Stimulated activated naive CD8-positive, alpha-beta T cell treated with anti-CD3 and anti-CD28 coated beads, Interleukin-15, amount 100 ng/mL, for 72 hours (primary cell): ENCODE data around the gene FANCE.
"Not testable (repeated sequence)": the region's sequence is repeated elsewhere in the genome, so short reads cannot be mapped to it uniquely, and the experiment has no call there.

Experiments
- ATAC-seq: fragments of 150-1000 bp; cut with Tn5 transposase; 2 replicates; pipeline ENCODE4 v1.10.0; 2021; ENCODE audit warnings: mild to moderate bottlenecking, moderate library complexity
- DNase-seq, 2 donors: peaks; one replicate each; pipeline ENCODE4 v3.0.0; 2021 to 2022
- H3K27ac Mint-ChIP-seq, 2 donors: one replicate each; pipeline ENCODE4 v1.8.0; 2022; ENCODE audit warnings: mild to moderate bottlenecking in 2 of 2, mixed read lengths in 2 of 2, moderate library complexity in 2 of 2
- H3K27me3 Mint-ChIP-seq: one replicate; pipeline ENCODE4 v1.8.0; 2022; ENCODE audit warnings: mixed read lengths
- H3K4me1 Mint-ChIP-seq: one replicate; pipeline ENCODE4 v1.8.0; 2022; ENCODE audit warnings: mild to moderate bottlenecking, mixed read lengths
- H3K4me3 Mint-ChIP-seq, 2 donors: one replicate each; pipeline ENCODE4 v1.8.0; 2022; ENCODE audit warnings: mild to moderate bottlenecking in 2 of 2, mixed read lengths in 2 of 2, moderate library complexity in 1 of 2
- H3K9me3 Mint-ChIP-seq, 2 donors: one replicate each; pipeline ENCODE4 v1.8.0; 2022; ENCODE audit warnings: mixed read lengths in 2 of 2

FANCE gene

DNA sequence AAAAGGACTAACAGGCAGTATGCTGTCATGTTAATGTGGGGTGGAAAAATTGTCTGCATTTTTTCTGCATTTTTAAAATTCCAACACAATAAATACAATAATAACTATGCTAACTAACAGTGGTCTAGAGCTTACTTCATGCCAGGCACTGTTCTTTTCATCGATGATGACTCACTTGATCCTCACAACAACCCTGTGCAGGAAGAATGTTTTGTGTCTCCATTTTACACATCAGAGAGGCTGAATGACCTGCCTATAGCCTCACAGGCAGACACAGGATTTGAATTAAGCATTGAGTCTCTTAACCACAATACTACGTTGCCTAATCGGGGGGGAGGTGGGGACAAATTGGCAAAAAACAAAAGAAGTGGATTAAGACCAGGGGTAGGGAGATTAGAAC is 26.9 kb upstream of the FANCE start:
- DNase-seq = no peak
- H3K9me3 Mint-ChIP-seq = peaks cover 8 to 20% of the 10 kb centered on the region in 2 donors
- H3K27me3 Mint-ChIP-seq = no peaks in the 10 kb centered on the region
- no peak for ATAC-seq
- H3K4me3 Mint-ChIP-seq = no peak overlapping the region
- H3K4me1 Mint-ChIP-seq = no peaks in the 10 kb centered on the region
- H3K27ac Mint-ChIP-seq = no peak overlapping the region

DNA sequence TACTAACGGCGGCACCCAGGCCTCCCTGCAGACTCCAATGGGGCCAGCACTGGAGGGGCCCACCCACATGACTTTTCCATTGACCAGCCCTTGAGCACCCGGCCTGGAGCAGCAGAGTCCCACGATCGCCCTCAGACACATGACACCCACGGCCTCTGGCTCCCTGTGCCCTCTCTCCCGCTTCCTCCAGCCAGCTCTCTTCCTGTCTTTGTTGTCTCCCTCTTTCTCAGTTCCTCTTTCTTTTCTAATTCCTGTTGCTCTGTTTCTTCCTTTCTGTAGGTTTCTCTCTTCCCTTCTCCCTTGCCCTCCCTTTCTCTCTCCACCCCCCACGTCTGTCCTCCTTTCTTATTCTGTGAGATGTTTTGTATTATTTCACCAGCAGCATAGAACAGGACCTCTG is 26.1 kb upstream of the FANCE start:
- no peak overlapping the region for H3K4me3 Mint-ChIP-seq
- H3K4me1 Mint-ChIP-seq = no peaks in the 10 kb centered on the region
- no peak for DNase-seq
- H3K27me3 Mint-ChIP-seq = no peaks in the 10 kb centered on the region
- H3K27ac Mint-ChIP-seq = peak overlapping the region in 1 of 2 donors; percentile 64
- no peak for ATAC-seq
- peaks cover 8 to 20% of the 10 kb centered on the region in 2 donors for H3K9me3 Mint-ChIP-seq

DNA sequence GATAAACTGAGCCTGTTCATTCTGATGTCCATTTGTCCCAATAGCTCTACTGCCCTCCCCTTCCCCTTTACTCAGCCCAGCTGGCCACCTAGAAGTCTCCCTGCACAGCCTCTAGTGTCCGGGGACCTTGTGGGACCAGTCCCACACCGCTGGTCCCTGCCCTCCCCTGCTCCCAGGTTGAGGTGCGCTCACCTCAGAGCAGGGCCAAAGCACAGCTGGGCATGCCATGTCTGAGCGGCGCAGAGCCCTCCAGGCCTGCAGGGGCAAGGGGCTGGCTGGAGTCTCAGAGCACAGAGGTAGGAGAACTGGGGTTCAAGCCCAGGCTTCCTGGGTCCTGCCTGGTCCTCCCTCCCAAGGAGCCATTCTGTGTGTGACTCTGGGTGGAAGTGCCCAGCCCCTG is 24.7 kb upstream of the FANCE start:
- DNase-seq (no peak), ATAC-seq (no peak)
- Mint-ChIP-seq H3K4me1 (no peaks in the 10 kb centered on the region), H3K27me3 (no peaks in the 10 kb centered on the region), H3K9me3 (peaks cover 8 to 20% of the 10 kb centered on the region in 2 donors), H3K27ac (no peak overlapping the region), H3K4me3 (no peak overlapping the region)

DNA sequence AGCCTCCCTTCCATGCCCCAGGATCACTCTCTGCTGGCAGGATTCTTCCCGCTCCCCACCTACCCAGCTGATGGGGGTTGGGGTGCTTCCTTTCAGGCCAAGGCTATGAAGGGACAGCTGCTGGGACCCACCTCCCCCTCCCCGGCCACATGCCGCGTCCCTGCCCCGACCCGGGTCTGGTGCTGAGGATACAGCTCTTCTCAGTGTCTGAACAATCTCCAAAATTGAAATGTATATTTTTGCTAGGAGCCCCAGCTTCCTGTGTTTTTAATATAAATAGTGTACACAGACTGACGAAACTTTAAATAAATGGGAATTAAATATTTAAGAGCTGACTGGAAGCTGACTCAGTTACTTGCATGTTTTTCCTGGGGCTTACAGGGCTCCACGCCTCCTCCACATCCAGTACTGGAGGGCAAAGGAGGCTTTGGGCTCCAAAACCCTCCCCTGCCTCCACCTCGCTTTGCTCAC is 24.3 kb upstream of the FANCE start:
- no peak for DNase-seq
- ATAC-seq = no peak
- Mint-ChIP-seq H3K9me3 (peaks cover 8 to 20% of the 10 kb centered on the region in 2 donors), H3K4me3 (no peak overlapping the region), H3K27ac (no peak overlapping the region), H3K27me3 (no peaks in the 10 kb centered on the region), H3K4me1 (no peaks in the 10 kb centered on the region)

DNA sequence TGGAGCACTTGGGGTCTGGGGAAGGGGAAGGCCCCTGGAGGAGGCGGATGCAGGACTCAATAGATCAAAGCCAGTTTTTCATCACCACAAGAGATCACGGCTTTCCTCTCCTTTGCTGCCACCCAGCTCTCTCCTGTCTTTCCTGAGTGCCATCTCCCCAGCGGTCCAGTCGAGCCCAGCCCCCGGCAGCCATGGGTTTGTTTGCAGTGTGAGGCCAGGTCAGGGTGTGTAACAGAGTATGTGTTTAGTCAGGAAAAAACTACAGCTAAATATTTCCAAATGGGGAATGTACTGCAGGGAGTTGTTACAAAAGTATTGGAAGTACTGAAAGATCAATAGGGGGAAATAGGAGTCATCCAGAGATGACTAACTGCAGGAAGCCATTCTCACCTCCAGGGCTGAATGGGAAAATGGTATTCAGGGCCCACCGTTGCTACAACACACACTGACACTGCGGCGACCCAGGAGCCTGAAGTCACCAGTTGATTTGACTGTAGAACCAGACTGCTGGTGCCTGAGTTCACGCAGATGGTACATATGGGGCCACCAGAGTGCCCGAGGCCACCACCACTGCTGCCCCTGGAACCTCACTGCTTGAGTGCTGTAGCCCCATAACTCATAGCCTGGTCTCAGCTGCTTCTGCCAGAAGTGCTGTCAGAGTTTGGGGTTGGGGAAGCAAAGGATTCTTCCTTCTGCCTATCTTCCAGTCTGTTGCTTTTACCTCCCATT is 23.6 kb upstream of the FANCE start:
- H3K27ac Mint-ChIP-seq = no peak overlapping the region
- ATAC-seq (no peak), DNase-seq (no peak)
- H3K27me3 Mint-ChIP-seq = no peaks in the 10 kb centered on the region
- peaks cover 8 to 20% of the 10 kb centered on the region in 2 donors for H3K9me3 Mint-ChIP-seq
- H3K4me3 Mint-ChIP-seq = no peak overlapping the region
- no peaks in the 10 kb centered on the region for H3K4me1 Mint-ChIP-seq

DNA sequence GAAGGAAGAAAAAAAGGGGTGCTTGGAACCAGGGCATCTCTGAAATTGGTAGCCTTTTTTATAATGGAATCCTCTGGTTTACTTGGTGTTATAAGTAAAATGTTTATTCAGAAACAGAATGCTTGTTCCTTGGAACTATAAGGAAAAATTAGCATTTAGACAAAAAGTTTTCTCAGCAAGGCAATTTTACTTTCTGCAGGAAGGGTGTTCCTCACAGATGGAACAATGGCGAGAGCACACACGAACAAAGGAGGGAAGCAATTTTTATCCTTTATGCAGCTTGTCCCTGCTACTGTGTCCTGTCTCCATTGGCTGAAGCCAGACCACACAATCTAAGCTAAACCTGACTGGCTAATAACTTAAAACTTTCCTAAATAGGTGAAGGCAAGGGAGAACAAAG is 22.7 kb upstream of the FANCE start:
- Mint-ChIP-seq H3K4me3 (no peak overlapping the region), H3K4me1 (no peaks in the 10 kb centered on the region), H3K27ac (no peak overlapping the region), H3K9me3 (peaks cover 8 to 20% of the 10 kb centered on the region in 2 donors), H3K27me3 (no peaks in the 10 kb centered on the region)
- no peak for ATAC-seq
- no peak for DNase-seq

DNA sequence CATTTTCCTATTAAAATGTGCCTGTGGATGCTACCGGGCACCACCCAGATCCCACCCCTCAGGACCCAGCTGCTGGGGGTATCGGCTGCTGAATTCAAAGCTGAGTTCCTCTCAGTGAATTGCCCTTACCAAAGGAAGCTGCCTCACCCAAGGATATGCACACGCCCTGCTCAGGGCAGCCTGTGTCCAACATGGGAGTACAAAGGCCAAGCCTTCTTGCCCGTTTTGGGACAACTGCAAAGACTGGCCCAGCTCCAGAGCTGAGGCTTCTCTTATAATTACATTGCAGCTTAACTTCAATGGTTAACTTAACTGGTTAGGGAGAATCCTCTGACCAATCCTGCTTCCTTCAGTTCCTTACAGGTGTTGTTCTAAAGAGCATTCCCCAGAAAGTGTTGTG is 19.8 kb upstream of the FANCE start:
- no peak overlapping the region for H3K27ac Mint-ChIP-seq
- no peak for DNase-seq
- H3K27me3 Mint-ChIP-seq = no peaks in the 10 kb centered on the region
- no peaks in the 10 kb centered on the region for H3K4me1 Mint-ChIP-seq
- no peak for ATAC-seq
- peaks cover 8 to 20% of the 10 kb centered on the region in 2 donors for H3K9me3 Mint-ChIP-seq
- no peak overlapping the region for H3K4me3 Mint-ChIP-seq

DNA sequence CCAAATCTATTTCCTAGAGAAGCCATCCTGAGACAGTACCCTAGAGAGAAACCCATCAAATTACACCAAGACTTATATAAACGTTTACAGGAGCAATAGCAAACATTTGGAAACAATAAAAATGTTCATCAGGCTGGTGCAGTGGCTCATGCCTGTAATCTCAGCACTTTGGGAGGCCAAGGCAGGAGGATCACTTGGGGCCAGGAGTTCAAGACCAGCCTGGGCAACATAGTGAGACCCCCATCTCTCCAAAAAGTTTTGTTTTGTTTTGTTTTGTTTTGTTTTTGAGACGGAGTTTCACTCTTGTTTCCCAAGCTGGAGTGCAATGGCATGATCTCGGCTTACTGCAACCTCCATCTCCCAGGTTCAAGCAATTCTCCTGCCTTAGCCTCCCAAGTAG is 19.4 kb upstream of the FANCE start:
- H3K4me1 Mint-ChIP-seq, DNase-seq, ATAC-seq, H3K27me3 Mint-ChIP-seq, H3K4me3 Mint-ChIP-seq: not testable (repeated sequence)
- peaks cover 8 to 20% of the 10 kb centered on the region in 2 donors for H3K9me3 Mint-ChIP-seq
- peak overlapping the region in 1 of 2 donors; percentile 19 for H3K27ac Mint-ChIP-seq

DNA sequence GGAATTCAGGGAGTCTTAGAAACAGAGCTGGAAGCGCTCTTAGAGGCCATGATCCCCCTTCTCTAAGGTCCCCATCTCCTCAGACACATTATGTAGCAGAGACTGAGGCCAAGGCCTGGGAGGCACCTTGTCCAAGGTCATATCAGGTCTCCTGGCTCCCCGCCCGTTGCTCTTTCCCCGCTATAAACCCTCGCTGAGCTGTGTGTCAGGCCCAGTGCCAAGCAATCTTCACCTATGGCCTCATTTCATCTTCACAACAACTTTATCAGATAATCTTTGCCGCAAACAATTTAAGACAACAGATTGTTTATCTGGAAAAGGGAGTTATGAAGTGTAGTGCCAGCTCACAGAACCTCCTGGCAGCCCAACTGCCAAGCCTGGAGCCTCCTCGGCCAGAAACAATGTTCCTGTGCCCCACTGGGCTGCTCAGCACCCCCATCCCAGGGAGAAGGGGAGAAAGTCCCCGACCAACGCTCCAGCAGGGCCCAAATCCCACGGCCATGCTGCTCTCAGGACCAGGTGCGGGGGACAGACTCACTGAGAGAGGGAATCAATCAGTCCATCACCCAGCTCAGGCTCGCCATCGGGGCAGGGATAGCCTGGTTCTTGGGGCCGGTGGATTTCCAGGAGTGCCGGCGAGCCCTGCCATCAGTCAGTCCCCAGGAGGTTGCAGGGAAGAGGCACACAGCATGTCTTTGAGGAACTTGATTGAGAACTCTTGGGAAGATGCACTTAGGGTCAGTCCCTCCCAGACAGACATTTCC is 16.9 kb upstream of the FANCE start:
- Mint-ChIP-seq H3K27me3 (no peaks in the 10 kb centered on the region), H3K27ac (no peak overlapping the region), H3K4me1 (no peaks in the 10 kb centered on the region), H3K4me3 (no peak overlapping the region), H3K9me3 (no peaks in the 10 kb centered on the region)
- no peak for ATAC-seq
- no peak for DNase-seq

DNA sequence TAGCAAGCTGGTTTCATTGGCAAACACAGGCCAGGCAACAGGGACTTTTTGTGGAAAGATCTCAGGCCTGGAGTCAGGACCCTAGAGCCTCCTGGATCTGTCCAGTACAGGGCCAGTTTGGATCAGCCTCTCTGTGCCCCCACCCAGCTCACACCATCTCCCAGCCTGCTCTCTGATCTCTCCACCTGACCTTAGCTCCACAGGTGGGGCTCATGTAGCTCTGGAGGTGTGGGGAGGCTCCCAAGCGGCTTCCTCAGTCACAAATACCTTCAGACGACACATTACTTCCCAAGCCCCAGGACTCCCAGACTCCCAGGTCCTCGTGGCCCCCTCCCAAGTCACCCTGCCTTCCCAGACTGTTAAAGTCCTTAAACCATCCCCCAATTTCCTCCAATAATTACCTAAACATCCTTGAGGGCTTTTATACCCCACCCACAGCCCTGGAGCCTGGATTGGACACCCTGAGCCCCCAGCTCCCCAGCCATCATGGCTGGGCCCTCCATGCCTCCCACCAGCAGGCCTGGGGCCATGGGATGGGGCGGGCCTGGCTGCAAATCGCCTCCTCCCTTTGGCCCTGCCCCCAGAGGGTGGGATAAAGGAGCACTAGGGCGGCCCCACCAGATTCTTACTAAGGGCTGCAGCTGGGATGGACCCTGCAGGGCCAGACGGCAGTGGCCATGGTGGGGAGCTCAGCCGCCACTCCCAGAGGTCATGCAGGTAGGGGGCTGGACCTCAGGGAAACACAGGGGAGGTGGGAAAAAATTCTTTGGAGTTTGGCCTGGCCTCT is 15.9 kb upstream of the FANCE start:
- ATAC-seq = no peak
- no peak overlapping the region for H3K4me3 Mint-ChIP-seq

DNA sequence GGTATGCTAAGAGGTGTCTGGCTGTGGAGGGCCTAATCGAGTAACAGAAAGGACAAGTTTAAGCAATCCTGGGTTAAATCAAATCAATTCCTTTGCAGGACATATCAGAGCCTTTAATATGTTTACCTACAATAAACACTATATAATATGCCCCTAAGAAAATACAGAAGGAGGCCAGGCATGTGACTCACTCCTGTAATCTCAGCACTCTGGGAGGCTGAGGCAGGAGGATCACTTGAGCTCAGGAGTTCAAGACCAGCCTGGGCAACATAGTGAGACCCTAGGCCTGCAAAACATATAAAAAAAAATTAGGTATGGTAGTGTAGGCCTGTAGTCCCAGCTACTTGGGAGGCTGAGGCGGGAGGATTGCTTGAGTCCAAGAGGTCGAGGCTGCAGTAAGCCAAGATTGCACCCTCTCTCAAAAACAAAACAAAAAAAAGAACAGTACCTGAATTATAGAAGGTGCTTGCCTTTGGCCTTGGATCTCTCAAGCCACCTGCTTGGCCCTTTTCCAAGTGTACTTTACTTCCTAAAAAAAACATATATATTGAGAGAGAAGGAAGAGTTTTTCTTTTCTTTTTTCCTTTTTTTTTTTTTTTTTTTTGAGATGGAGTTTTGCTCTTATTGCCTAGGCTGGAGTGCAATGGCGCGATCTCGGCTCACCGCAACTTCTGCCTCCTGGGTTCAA is 13.6 kb upstream of the FANCE start:
- not testable (repeated sequence) for H3K27me3 Mint-ChIP-seq, ATAC-seq, H3K4me1 Mint-ChIP-seq, H3K4me3 Mint-ChIP-seq, H3K9me3 Mint-ChIP-seq, DNase-seq
- H3K27ac Mint-ChIP-seq = peak overlapping the region in 1 of 2 donors; percentile 27

More for the DNA sequence above, 15.9 kb upstream of the FANCE start:
- Mint-ChIP-seq H3K4me1 (no peaks in the 10 kb centered on the region), H3K27me3 (no peaks in the 10 kb centered on the region), H3K27ac (peak overlapping the region in 1 of 2 donors; percentile 13), H3K9me3 (no peaks in the 10 kb centered on the region)
- no peak for DNase-seq

DNA sequence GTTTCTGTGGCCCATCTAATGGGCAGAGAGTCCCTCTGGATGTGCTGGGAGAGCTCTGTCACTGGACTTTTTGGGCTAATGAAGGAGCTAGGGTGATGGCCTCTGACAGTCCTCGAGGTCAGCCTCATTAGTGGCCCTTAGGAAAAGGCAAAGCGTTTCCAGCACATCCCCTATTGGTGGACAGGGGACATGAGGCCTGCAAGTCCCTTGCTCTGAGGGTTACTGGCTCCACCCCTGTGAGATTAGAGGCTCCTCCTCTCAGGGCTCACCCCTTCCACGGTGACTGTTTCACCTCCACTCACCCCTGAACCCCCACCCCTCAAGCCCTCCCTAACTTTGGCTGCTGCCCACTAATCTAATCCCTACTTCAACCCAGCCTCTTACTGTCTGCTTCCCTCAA is 12.8 kb upstream of the FANCE start:
- ATAC-seq (no peak), DNase-seq (no peak)
- no peak overlapping the region for H3K4me3 Mint-ChIP-seq
- H3K27ac Mint-ChIP-seq = peak overlapping the region in 1 of 2 donors; percentile 10
- no peaks in the 10 kb centered on the region for H3K27me3 Mint-ChIP-seq
- no peaks in the 10 kb centered on the region for H3K4me1 Mint-ChIP-seq
- no peaks in the 10 kb centered on the region for H3K9me3 Mint-ChIP-seq

DNA sequence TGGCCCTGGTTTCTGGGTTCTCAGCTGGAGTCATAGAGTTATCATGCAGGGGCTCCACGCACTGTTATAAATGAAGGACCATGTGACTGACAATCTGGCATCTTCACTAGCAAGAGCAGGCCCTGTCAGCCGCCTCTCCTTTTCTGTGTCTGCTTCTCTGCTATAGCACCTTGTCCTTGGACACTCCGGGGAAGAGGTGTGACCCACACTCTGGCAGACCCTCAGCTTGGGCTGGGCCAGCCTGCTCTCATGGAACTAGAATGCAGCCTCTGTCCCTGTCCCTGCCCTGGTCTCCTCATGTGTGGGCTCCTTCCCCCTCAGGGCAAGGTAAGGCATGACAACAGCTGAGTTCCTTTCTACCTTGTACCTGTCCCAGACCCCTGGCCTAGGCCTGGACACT is 10.9 kb upstream of the FANCE start:
- no peak for DNase-seq
- Mint-ChIP-seq H3K9me3 (no peaks in the 10 kb centered on the region), H3K4me3 (no peak overlapping the region), H3K27ac (no peak overlapping the region), H3K27me3 (no peaks in the 10 kb centered on the region), H3K4me1 (peaks cover 10% of the 10 kb centered on the region)
- ATAC-seq = no peak

DNA sequence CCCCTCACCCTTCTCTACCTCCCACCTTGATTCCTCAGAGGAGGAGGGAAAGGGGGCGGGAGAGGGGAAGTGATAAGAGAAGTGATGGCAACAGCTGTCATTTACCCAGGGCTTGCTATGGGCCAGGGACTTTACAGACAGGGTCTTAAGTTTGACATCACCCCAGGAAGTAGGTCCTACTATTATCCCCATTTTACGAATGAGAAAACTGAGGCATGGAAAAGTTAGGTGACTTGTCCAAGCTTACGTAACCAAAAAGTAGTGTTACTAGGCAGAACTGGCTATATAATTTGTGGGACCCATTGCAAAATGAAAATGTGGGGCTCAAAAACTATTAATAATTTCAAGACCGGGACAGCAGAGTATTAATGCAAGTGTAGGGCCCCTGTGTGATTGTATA is 10.5 kb upstream of the FANCE start:
- no peak overlapping the region for H3K27ac Mint-ChIP-seq
- ATAC-seq (no peak), DNase-seq (no peak)
- H3K4me3 Mint-ChIP-seq = no peak overlapping the region
- H3K27me3 Mint-ChIP-seq = no peaks in the 10 kb centered on the region
- H3K9me3 Mint-ChIP-seq = no peaks in the 10 kb centered on the region
- H3K4me1 Mint-ChIP-seq = peaks cover 11% of the 10 kb centered on the region

DNA sequence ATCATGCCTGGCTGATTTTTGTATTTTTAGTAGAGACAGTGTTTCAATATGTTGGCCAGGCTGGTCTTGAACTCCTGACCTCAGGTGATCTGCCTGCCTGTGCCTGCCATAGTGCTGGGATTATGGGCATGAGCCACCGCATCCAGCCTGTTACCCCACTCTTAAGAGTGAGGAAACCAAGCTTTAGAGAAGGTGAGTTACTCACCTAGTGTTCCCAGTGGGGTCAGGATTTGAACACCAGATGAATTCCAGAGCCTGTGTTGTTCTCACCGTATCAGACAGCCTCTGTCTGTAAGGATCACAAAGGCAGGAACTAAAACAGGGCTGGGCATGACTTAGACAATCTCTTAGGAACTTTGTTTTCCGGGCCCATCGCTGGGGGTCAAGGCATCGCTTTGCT is 9.4 kb upstream of the FANCE start:
- no peak for DNase-seq
- no peaks in the 10 kb centered on the region for H3K9me3 Mint-ChIP-seq
- no peak for ATAC-seq
- no peak overlapping the region for H3K27ac Mint-ChIP-seq
- H3K4me3 Mint-ChIP-seq = no peak overlapping the region
- no peaks in the 10 kb centered on the region for H3K27me3 Mint-ChIP-seq
- peaks cover 11% of the 10 kb centered on the region for H3K4me1 Mint-ChIP-seq
